Endodermal cell (in vitro differentiated cells): ENCODE results near the gene GLG1. TPM values are rescaled to one million over a fixed set of nuclear protein-coding genes. Genes with fewer than 3 reads are reported as not detected.
A peak's percentile ranks its signal among the peaks of the same experiment; 100 is the strongest.

Experiments
- DNase-seq: peaks from one replicate; pipeline ENCODE4 v3.0.0-alpha.2; 2017
- H3K27ac ChIP-seq: 2 replicates; pipeline ENCODE4 v1.5.1; 2013; ENCODE audit warnings: mild to moderate bottlenecking, low read depth, low read length, moderate library complexity
- H3K27me3 ChIP-seq: 2 replicates; pipeline ENCODE4 v1.6.1; 2013; ENCODE audit warnings: mild to moderate bottlenecking, low read length, moderate library complexity; ENCODE audit not compliant: insufficient read depth, control insufficient read depth, poor library complexity, severe bottlenecking
- H3K36me3 ChIP-seq: 2 replicates; pipeline ENCODE4 v1.7.0; 2013; ENCODE audit warnings: mild to moderate bottlenecking, low read length, moderate library complexity; ENCODE audit not compliant: control insufficient read depth, insufficient read depth
- H3K4me1 ChIP-seq: one replicate; pipeline ENCODE4 v1.7.0; 2013; ENCODE audit warnings: low read length; ENCODE audit not compliant: control insufficient read depth, insufficient read depth
- H3K4me3 ChIP-seq: 2 replicates; pipeline ENCODE4 v1.5.1; 2013; ENCODE audit warnings: mild to moderate bottlenecking, low read length, moderate library complexity
- H3K9ac ChIP-seq: 2 replicates; pipeline ENCODE4 v1.6.1; 2013; ENCODE audit warnings: mild to moderate bottlenecking, low read length, moderate library complexity; ENCODE audit not compliant: poor library complexity, severe bottlenecking; ENCODE audit errors: extremely low read depth
- H3K9me3 ChIP-seq: 2 replicates; pipeline ENCODE4 v1.6.1; 2013; ENCODE audit warnings: mild to moderate bottlenecking, low read length, moderate library complexity; ENCODE audit not compliant: control insufficient read depth
- H3K27ac Mint-ChIP-seq: 2 replicates; pipeline ENCODE4 v1.8.0; 2020; ENCODE audit warnings: mixed read lengths
- H3K27me3 Mint-ChIP-seq: 2 replicates; pipeline ENCODE4 v1.8.0; 2021; ENCODE audit warnings: mild to moderate bottlenecking, mixed read lengths; ENCODE audit not compliant: insufficient read depth
- H3K36me3 Mint-ChIP-seq: 2 replicates; pipeline ENCODE4 v1.8.0; 2020; ENCODE audit warnings: low read depth, mixed read lengths
- H3K4me1 Mint-ChIP-seq: 2 replicates; pipeline ENCODE4 v1.8.0; 2020; ENCODE audit warnings: mixed read lengths
- H3K4me3 Mint-ChIP-seq: 2 replicates; pipeline ENCODE4 v1.8.0; 2020; ENCODE audit warnings: mild to moderate bottlenecking, moderate library complexity, mixed read lengths
- H3K9me3 Mint-ChIP-seq: 2 replicates; pipeline ENCODE4 v1.8.0; 2020; ENCODE audit warnings: mild to moderate bottlenecking, mixed read lengths
- CTCF ChIP-seq: fragments of 200-600 bp; sonication (generic); conservative IDR thresholded peaks from 2 replicates; pipeline ENCODE4 v1.5.0; 2021; ENCODE audit warnings: antibody characterized with exemption, mild to moderate bottlenecking
- WGBS, 2 experiments: methylation state at CpG; one replicate each; pipeline versions ENCODE4 v1.1.5 to v1.1.7; 2013; ENCODE audit warnings: missing lambda C conversion rate in 2 of 2, mixed read lengths in 1 of 2; ENCODE audit not compliant: insufficient coverage in 1 of 2, insufficient read length in 1 of 2; 5-methylcytosine and 5-hydroxymethylcytosine counted together
- total RNA-seq, 2 donors: library from RNA; stranded (reverse); fragmentation: NEBNext Ultra II Directional in 1 of 2; extraction: Animal tissue kit (Norgen Biotek cat#: 25700) in 1 of 2; gene quantifications; 2 replicates in 1 of 2; 3 replicates in 1 of 2; pipeline ENCODE4 v1.2.1, GENCODE V29; 2021

The GLG1 gene
- total RNA-seq, 2 donors from 2014 or later: 120 to 136 TPM

- Histone ChIP-seq H3K4me1 (peaks cover 13% of the 10 kb centered on the region), H3K9ac (peak overlapping the region; percentile 90), H3K27me3 (no peaks in the 10 kb centered on the region), H3K36me3 (no peaks in the 10 kb centered on the region), H3K27ac (no peak overlapping the region), H3K4me3 (peak overlapping the region; percentile 97), H3K9me3 (no peaks in the 10 kb centered on the region)
- peaks cover 42% of the 10 kb centered on the region for H3K4me1 Mint-ChIP-seq
- H3K9me3 Mint-ChIP-seq: peaks cover 6% of the 10 kb centered on the region
- peaks cover 7% of the 10 kb centered on the region for H3K27me3 Mint-ChIP-seq
- WGBS, 2 experiments: 66 to 73% methylated on average over 6 of the region's 6 CpGs
- no peak for DNase-seq
- H3K27ac Mint-ChIP-seq: no peak overlapping the region
- H3K4me3 Mint-ChIP-seq: peak overlapping the region; percentile 83
- no peak for TF ChIP-seq CTCF
- H3K36me3 Mint-ChIP-seq: peaks cover 2% of the 10 kb centered on the region
Measured at GRCh38 chr16:74605332-74605731, 1.6 kb downstream of the GLG1 start.

- WGBS, 2 experiments: 90 to 100% methylated on average over 4 of the region's 4 CpGs
- Mint-ChIP-seq H3K27ac (no peak overlapping the region), H3K4me3 (peak overlapping the region; percentile 83)
Measured at GRCh38 chr16:74603848-74604247, 3.1 kb downstream of the GLG1 start.

GRCh38 chr16:74601126-74601871 lies 5.6 kb downstream of the GLG1 start:
- Histone ChIP-seq H3K4me1 (peaks cover 9% of the 10 kb centered on the region), H3K27me3 (no peaks in the 10 kb centered on the region), H3K27ac (no peak overlapping the region), H3K36me3 (peaks cover 9% of the 10 kb centered on the region), H3K9me3 (no peaks in the 10 kb centered on the region), H3K9ac (no peak overlapping the region), H3K4me3 (peak overlapping the region; percentile 15)
- WGBS, 2 experiments: 85 to 93% methylated on average over 5 to 9 of the region's 9 CpGs
- TF ChIP-seq CTCF: no peak
- no peak for DNase-seq
- Mint-ChIP-seq H3K27me3 (peaks cover 7% of the 10 kb centered on the region), H3K27ac (no peak overlapping the region), H3K36me3 (peaks cover 17% of the 10 kb centered on the region), H3K4me3 (no peak overlapping the region), H3K4me1 (peaks cover 31% of the 10 kb centered on the region), H3K9me3 (no peaks in the 10 kb centered on the region)

More at GRCh38 chr16:74603848-74604247, 3.1 kb downstream of the GLG1 start:
- H3K36me3 Mint-ChIP-seq: peaks cover 5% of the 10 kb centered on the region
- Histone ChIP-seq H3K36me3 (no peaks in the 10 kb centered on the region), H3K27me3 (no peaks in the 10 kb centered on the region), H3K9me3 (no peaks in the 10 kb centered on the region), H3K27ac (no peak overlapping the region), H3K4me3 (peak overlapping the region; percentile 2), H3K9ac (no peak overlapping the region), H3K4me1 (peaks cover 13% of the 10 kb centered on the region)
- H3K9me3 Mint-ChIP-seq: no peaks in the 10 kb centered on the region
- H3K4me1 Mint-ChIP-seq: peaks cover 40% of the 10 kb centered on the region
- TF ChIP-seq CTCF: no peak
- H3K27me3 Mint-ChIP-seq: peaks cover 7% of the 10 kb centered on the region
- no peak for DNase-seq
